ENCODE measurements around the gene GAPDHS. TPM values are rescaled to one million over a fixed set of nuclear protein-coding genes. Genes with fewer than 3 reads are reported as not detected.

GAPDHS gene
- total and polyA plus RNA-seq, 4 donors: not detected

- TF ChIP-seq RAD21 (IDR thresholded peaks at IDR 0.05): no peak
Measured at GRCh38 chr19:35506011-35506410, 27.2 kb upstream of the GAPDHS start (continued).

DNA sequence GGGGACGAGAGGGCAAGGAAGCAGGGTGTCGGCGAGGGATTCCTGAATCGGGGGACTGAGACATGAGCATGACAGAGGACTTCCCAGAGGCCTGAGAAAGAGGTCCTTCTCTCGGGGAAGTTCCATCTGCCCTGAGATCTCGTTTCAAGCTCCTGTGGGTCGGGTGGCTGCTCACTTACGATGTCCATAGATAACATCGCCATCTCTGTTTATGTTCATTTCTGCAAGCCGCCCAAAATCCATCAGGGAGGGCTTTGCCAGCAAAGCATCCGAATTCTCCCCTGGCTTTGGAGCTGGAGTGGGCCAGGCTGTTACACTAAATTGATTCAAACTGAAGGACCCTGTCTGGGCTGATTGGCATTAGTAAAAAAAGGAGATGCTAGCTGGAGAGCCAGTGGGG lies 25.7 kb upstream of the GAPDHS start:
- Histone ChIP-seq H3K27me3 (ENCODE audit: control insufficient read depth in 4 of 4, insufficient read depth in 4 of 4, low read length in 3 of 4) (no peaks in the 10 kb centered on the region), H3K4me1 (ENCODE audit: control insufficient read depth in 4 of 4, insufficient read depth in 4 of 4, low read length in 3 of 4) (peaks cover 0 to 16% (median 7%) of the 10 kb centered on the region in 4 donors), H3K4me3 (ENCODE audit: low read depth in 1 of 3, low read length in 3 of 3) (no peak overlapping the region), H3K9me3 (ENCODE audit: control insufficient read depth in 4 of 4, low read length in 3 of 4) (no peaks in the 10 kb centered on the region), H3K36me3 (ENCODE audit: control insufficient read depth in 4 of 4, insufficient read depth in 3 of 4, low read depth in 1 of 4, low read length in 3 of 4) (peaks cover 0 to 1% (median 0%) of the 10 kb centered on the region in 4 donors), H3K9ac (ENCODE audit: low read depth in 1 of 2, low read length in 2 of 2) (no peak overlapping the region), H3K27ac (ENCODE audit: low read depth in 1 of 2, low read length in 2 of 2) (no peak overlapping the region)
- no peak for DNase-seq (ENCODE audit: low spot score)
- 91% methylated on average over 11 of the region's 11 CpGs for WGBS
- TF ChIP-seq, protein P1, sequence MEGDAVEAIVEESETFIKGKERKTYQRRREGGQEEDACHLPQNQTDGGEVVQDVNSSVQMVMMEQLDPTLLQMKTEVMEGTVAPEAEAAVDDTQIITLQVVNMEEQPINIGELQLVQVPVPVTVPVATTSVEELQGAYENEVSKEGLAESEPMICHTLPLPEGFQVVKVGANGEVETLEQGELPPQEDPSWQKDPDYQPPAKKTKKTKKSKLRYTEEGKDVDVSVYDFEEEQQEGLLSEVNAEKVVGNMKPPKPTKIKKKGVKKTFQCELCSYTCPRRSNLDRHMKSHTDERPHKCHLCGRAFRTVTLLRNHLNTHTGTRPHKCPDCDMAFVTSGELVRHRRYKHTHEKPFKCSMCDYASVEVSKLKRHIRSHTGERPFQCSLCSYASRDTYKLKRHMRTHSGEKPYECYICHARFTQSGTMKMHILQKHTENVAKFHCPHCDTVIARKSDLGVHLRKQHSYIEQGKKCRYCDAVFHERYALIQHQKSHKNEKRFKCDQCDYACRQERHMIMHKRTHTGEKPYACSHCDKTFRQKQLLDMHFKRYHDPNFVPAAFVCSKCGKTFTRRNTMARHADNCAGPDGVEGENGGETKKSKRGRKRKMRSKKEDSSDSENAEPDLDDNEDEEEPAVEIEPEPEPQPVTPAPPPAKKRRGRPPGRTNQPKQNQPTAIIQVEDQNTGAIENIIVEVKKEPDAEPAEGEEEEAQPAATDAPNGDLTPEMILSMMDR (IDR thresholded peaks at IDR 0.05; ENCODE audit: low read depth, low read length, missing input control): no peak
- TF ChIP-seq ZBTB33 (IDR thresholded peaks at IDR 0.05): no peak
- no peak for TF ChIP-seq NR2F2 (IDR thresholded peaks at IDR 0.05)
- TF ChIP-seq EGR1 (IDR thresholded peaks at IDR 0.05; ENCODE audit: low read depth in 2 of 2): no peak
- no peak for TF ChIP-seq RXRA (IDR thresholded peaks at IDR 0.05)
- TF ChIP-seq TAF1 (conservative IDR thresholded peaks at IDR 0.05): no peak

DNA sequence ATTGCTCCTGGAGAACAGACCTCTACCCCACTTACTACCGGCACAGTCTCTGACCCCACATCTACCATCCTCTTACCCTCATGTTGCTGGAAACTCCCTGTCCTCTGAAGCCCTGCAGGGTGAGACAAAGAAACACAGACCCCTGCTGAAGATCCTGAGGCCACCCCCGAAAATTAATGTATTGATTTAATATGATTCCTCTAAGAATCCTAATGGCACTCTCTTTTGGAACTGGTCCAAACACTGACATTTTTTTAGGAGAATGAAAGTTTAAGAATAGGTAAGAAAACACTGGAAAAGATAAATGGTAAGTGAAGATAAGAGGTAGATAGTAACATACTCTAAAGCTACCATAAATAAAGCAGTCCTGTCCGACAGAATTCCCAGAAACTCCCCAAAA lies 25.1 kb upstream of the GAPDHS start:
- H3K9ac ChIP-seq (ENCODE audit: low read depth in 1 of 2, low read length in 2 of 2): no peak overlapping the region
- H3K27me3 ChIP-seq (ENCODE audit: control insufficient read depth in 4 of 4, insufficient read depth in 4 of 4, low read length in 3 of 4): no peaks in the 10 kb centered on the region
- H3K4me3 ChIP-seq (ENCODE audit: low read depth in 1 of 3, low read length in 3 of 3): no peak overlapping the region
- H3K4me1 ChIP-seq (ENCODE audit: control insufficient read depth in 4 of 4, insufficient read depth in 4 of 4, low read length in 3 of 4): peaks cover 0 to 16% (median 7%) of the 10 kb centered on the region in 4 donors
- no peak overlapping the region for H3K27ac ChIP-seq (ENCODE audit: low read depth in 1 of 2, low read length in 2 of 2)
- DNase-seq (ENCODE audit: low spot score): no peak
- WGBS: 88% methylated on average over 3 of the region's 3 CpGs
- peaks cover 0 to 1% (median 0%) of the 10 kb centered on the region in 4 donors for H3K36me3 ChIP-seq (ENCODE audit: control insufficient read depth in 4 of 4, insufficient read depth in 3 of 4, low read depth in 1 of 4, low read length in 3 of 4)
- TF ChIP-seq HNF4G (IDR thresholded peaks at IDR 0.05) (no peak), GABPA (IDR thresholded peaks at IDR 0.05 in 1 of 2, conservative IDR thresholded peaks at IDR 0.05 in 1 of 2) (no peak), REST (IDR thresholded peaks at IDR 0.05) (no peak), NR2F2 (IDR thresholded peaks at IDR 0.05) (no peak)
- no peaks in the 10 kb centered on the region for H3K9me3 ChIP-seq (ENCODE audit: control insufficient read depth in 4 of 4, low read length in 3 of 4)

Measured in liver (tissue), 9 donors.